B cell (primary cell): ENCODE data around the gene DISP2. TPM values are rescaled to one million over a fixed set of nuclear protein-coding genes. Genes with fewer than 3 reads are reported as not detected.

ENCODE experiments used
- ATAC-seq: fragments of 200-7000 bp; cut with Tn5 transposase; one replicate; pipeline ENCODE4 v1.10.0; 2021; ENCODE audit warnings: low read depth, mild to moderate bottlenecking, moderate number of reproducible peaks, moderate library complexity
- CTCF ChIA-PET: fragments of 350-600 bp; sonication (Branson Sonifier 250); formaldehyde crosslinking; loops from one replicate; lab custom pipeline; 2021; ENCODE audit warnings: antibody characterized with exemption, inconsistent platforms; lab: Charles Lee
- POLR2A ChIA-PET: fragments of 350-600 bp; sonication (Branson Sonifier 250); formaldehyde crosslinking; loops from one replicate; lab custom pipeline; 2021; ENCODE audit warnings: antibody characterized with exemption; lab: Charles Lee
- DNase-seq: peaks from one replicate; pipeline ENCODE4 v3.0.0; 2013
- H2AFZ ChIP-seq: 2 replicates; pipeline ENCODE4 v1.6.1; 2012; ENCODE audit warnings: mild to moderate bottlenecking, low read depth, low read length; ENCODE audit not compliant: insufficient read depth, poor library complexity, severe bottlenecking
- H3K27ac ChIP-seq, 2 donors: 1 replicate in 1 of 2; 2 replicates in 1 of 2; pipeline ENCODE4 v1.5.1; 2012 to 2013; ENCODE audit warnings: low read length in 2 of 2, mild to moderate bottlenecking in 2 of 2, moderate library complexity in 1 of 2
- H3K27me3 ChIP-seq, 4 experiments: fragments of 200-600 bp in 1 of 4; sonication (generic) in 1 of 4; replicated peaks in 1 of 4; 1 replicate in 2 of 4; 2 replicates in 2 of 4; pipeline versions ENCODE4 v1.6.1 to v1.7.0; 2013 to 2016; ENCODE audit warnings: low read length in 3 of 4, mild to moderate bottlenecking in 2 of 4, mixed read lengths in 1 of 4, moderate library complexity in 1 of 4; ENCODE audit not compliant: insufficient read depth in 4 of 4, control insufficient read depth in 3 of 4; ENCODE audit errors: control extremely low read depth in 1 of 4
- H3K36me3 ChIP-seq, 2 experiments: replicated peaks in 1 of 2; 1 replicate in 1 of 2; 2 replicates in 1 of 2; pipeline versions ENCODE4 v1.6.1 to v1.7.1; 2013; ENCODE audit warnings: low read length in 1 of 2; ENCODE audit not compliant: insufficient read depth in 2 of 2, control insufficient read depth in 1 of 2; ENCODE audit errors: control extremely low read depth in 1 of 2, extremely low read depth in 1 of 2
- H3K4me1 ChIP-seq, 2 donors: fragments of 200-600 bp in 1 of 2; sonication (generic) in 1 of 2; 1 replicate in 1 of 2; 2 replicates in 1 of 2; pipeline versions ENCODE4 v1.5.1 to v1.6.1; 2013 to 2017; ENCODE audit warnings: low read length in 2 of 2; ENCODE audit not compliant: control insufficient read depth in 2 of 2, insufficient read depth in 2 of 2
- H3K4me2 ChIP-seq: replicated peaks from 2 replicates; pipeline ENCODE3; 2012; ENCODE audit warnings: mild to moderate bottlenecking, low read depth, low read length; ENCODE audit not compliant: poor library complexity, severe bottlenecking
- H3K4me3 ChIP-seq, 5 experiments: fragments of 200-600 bp in 1 of 5; sonication (generic) in 1 of 5; 1 replicate in 3 of 5; 2 replicates in 2 of 5; pipeline versions ENCODE4 v1.5.1 to v1.7.0; 2011 to 2016; ENCODE audit warnings: low read length in 4 of 5, mild to moderate bottlenecking in 4 of 5, low read depth in 2 of 5, control low read depth in 1 of 5, moderate library complexity in 1 of 5; ENCODE audit not compliant: insufficient read depth in 1 of 5; ENCODE audit errors: control extremely low read depth in 1 of 5, extremely low read depth in 1 of 5
- H3K79me2 ChIP-seq: fragments of 200-600 bp; sonication (generic); one replicate; pipeline ENCODE4 v1.6.0; 2016; ENCODE audit warnings: low read length; ENCODE audit not compliant: control insufficient read depth, insufficient read depth
- H3K9ac ChIP-seq: fragments of 200-600 bp; sonication (generic); 2 replicates; pipeline ENCODE4 v1.6.1; 2017; ENCODE audit warnings: mild to moderate bottlenecking, low read length, moderate library complexity
- H3K9me3 ChIP-seq, 3 donors: one replicate each; pipeline versions ENCODE4 v1.6.1 to v1.7.1; 2013; ENCODE audit warnings: low read length in 2 of 3; ENCODE audit not compliant: control insufficient read depth in 2 of 3, insufficient read depth in 1 of 3; ENCODE audit errors: control extremely low read depth in 1 of 3
- H4K20me1 ChIP-seq: 2 replicates; pipeline ENCODE4 v1.6.0; 2012; ENCODE audit warnings: mild to moderate bottlenecking, low read length; ENCODE audit not compliant: insufficient read depth, control insufficient read depth, poor library complexity, severe bottlenecking
- H3K27ac Mint-ChIP-seq: one replicate; pipeline ENCODE4 v1.8.0; 2021; ENCODE audit warnings: mixed read lengths
- H3K27me3 Mint-ChIP-seq: one replicate; pipeline ENCODE4 v1.8.0; 2021; ENCODE audit warnings: mixed read lengths
- H3K4me1 Mint-ChIP-seq: one replicate; pipeline ENCODE4 v1.8.0; 2021; ENCODE audit warnings: mixed read lengths
- H3K4me3 Mint-ChIP-seq: one replicate; pipeline ENCODE4 v1.8.0; 2021; ENCODE audit warnings: mixed read lengths
- H3K9me3 Mint-ChIP-seq: one replicate; pipeline ENCODE4 v1.8.0; 2022; ENCODE audit warnings: mixed read lengths; ENCODE audit not compliant: insufficient read depth
- CTCF ChIP-seq: fragments of 200-600 bp; IDR thresholded peaks from one replicate; pipeline ENCODE4 v1.8.0; 2022; ENCODE audit warnings: antibody characterized with exemption, mild to moderate bottlenecking
- EZH2 ChIP-seq: IDR thresholded peaks from 2 replicates; pipeline ENCODE4 v1.6.1; 2012; ENCODE audit warnings: borderline replicate concordance, low read depth, mild to moderate bottlenecking, moderate library complexity, low read length; ENCODE audit not compliant: insufficient read depth, poor library complexity, severe bottlenecking
- WGBS: methylation state at CpG from one replicate; pipeline ENCODE4 v1.1.5; 2013; ENCODE audit warnings: missing lambda C conversion rate; ENCODE audit not compliant: insufficient coverage; 5-methylcytosine and 5-hydroxymethylcytosine counted together
- intact Hi-C: fragments of 100-400 bp; cut with micrococcal nuclease; formaldehyde crosslinking; loops from one replicate; pipeline ENCODE4 v1.10.0; 2022
- polyA plus RNA-seq: library from polyadenylated mRNA; depleted of rRNA; stranded (reverse); fragments of >200 nt; gene quantifications from 2 replicates; pipeline ENCODE4 v1.2.3, GENCODE V29; 2012
- total RNA-seq, 2 donors: library from RNA; stranded (reverse); fragments of 120-200 nt in 1 of 2; gene quantifications; 1 replicate in 1 of 2; 2 replicates in 1 of 2; pipeline versions ENCODE4 v1.2.3 to v1.2.4, GENCODE V29; 2013 to 2022

DISP2 gene
- total and polyA plus RNA-seq, 2 donors (not counting 1 experiment from before 2014, with no cell fraction given) = 0.13 to 0.71 TPM

GRCh38 chr15:40342416-40343320 is 15.4 kb upstream of the DISP2 start:
- H3K79me2 ChIP-seq = no peaks in the 10 kb centered on the region
- peaks cover 4 to 6% of the 10 kb centered on the region in 2 donors for H3K4me1 ChIP-seq
- Mint-ChIP-seq H3K4me3 (no peak overlapping the region), H3K9me3 (no peaks in the 10 kb centered on the region), H3K27me3 (peaks cover 4% of the 10 kb centered on the region), H3K4me1 (peaks cover 4% of the 10 kb centered on the region), H3K27ac (no peak overlapping the region)
- 69% methylated on average over 4 of the region's 7 CpGs for WGBS
- no peak overlapping the region for H3K4me2 ChIP-seq
- peaks cover 0 to 4% (median 0%) of the 10 kb centered on the region in 4 experiments for H3K27me3 ChIP-seq
- H4K20me1 ChIP-seq = no peaks in the 10 kb centered on the region
- no peak overlapping the region for H3K4me3 ChIP-seq
- TF ChIP-seq EZH2 = no peak
- no peak for TF ChIP-seq CTCF
- intact Hi-C loops = no loop called here
- H2AFZ ChIP-seq = no peak overlapping the region
- no peaks in the 10 kb centered on the region for H3K9me3 ChIP-seq
- H3K36me3 ChIP-seq = no peaks in the 10 kb centered on the region
- DNase-seq (no peak), ATAC-seq (no peak)
- no peak overlapping the region for H3K9ac ChIP-seq
- POLR2A ChIA-PET = no interaction called here
- CTCF ChIA-PET = interaction anchor here (0.6 to 15.0 kb wide), 15 partner anchors 14 to 549 kb away, joined by 3 to 382 read pairs (median 5); partner anchors contain the start of genes INAFM2, KNSTRN and PLCB2
- no peak overlapping the region for H3K27ac ChIP-seq

GRCh38 chr15:40343512-40343911 is 14.5 kb upstream of the DISP2 start:
- Mint-ChIP-seq H3K4me3 (no peak overlapping the region), H3K27me3 (no peaks in the 10 kb centered on the region), H3K9me3 (no peaks in the 10 kb centered on the region), H3K4me1 (no peaks in the 10 kb centered on the region), H3K27ac (no peak overlapping the region)
- no peak overlapping the region for H2AFZ ChIP-seq
- intact Hi-C loops = no loop called here
- no peaks in the 10 kb centered on the region for H3K4me1 ChIP-seq
- H4K20me1 ChIP-seq = no peaks in the 10 kb centered on the region
- no peak overlapping the region for H3K9ac ChIP-seq
- H3K4me2 ChIP-seq = no peak overlapping the region
- no peak overlapping the region for H3K4me3 ChIP-seq
- no peak for TF ChIP-seq CTCF
- TF ChIP-seq EZH2 = no peak
- ChIA-PET POLR2A (interaction anchor here (1.5 kb wide), 1 partner anchor 78 kb away, joined by 5 read pairs; no protein-coding TSS in a partner anchor), CTCF (interaction anchor here (0.9 to 15.0 kb wide), 15 partner anchors 12 to 539 kb away, joined by 3 to 382 read pairs (median 9); partner anchors contain the start of genes INAFM2, IVD and PLCB2)
- DNase-seq = no peak
- no peaks in the 10 kb centered on the region for H3K9me3 ChIP-seq
- 89% methylated on average over 8 of the region's 10 CpGs for WGBS
- no peaks in the 10 kb centered on the region for H3K36me3 ChIP-seq
- ATAC-seq = no peak
- no peak overlapping the region for H3K27ac ChIP-seq
- no peaks in the 10 kb centered on the region for H3K79me2 ChIP-seq
- no peaks in the 10 kb centered on the region for H3K27me3 ChIP-seq
